SK-N-SH (cell line): ENCODE results near the gene EIF2B4. TPM values are rescaled to one million over a fixed set of nuclear protein-coding genes. Genes with fewer than 3 reads are reported as not detected.

ENCODE experiments used
- CTCF ChIA-PET: fragments of 300-600, 350-600 bp; formaldehyde crosslinking; extraction: SDS; loops from one replicate; lab custom pipeline; 2021; lab: Yijun Ruan, JAX
- POLR2A ChIA-PET: fragments of 350-600 bp; sonication (Branson Sonifier 250); formaldehyde crosslinking; extraction: SDS; loops from one replicate; lab custom pipeline; 2020; ENCODE audit warnings: antibody characterized with exemption, inconsistent platforms; lab: Yijun Ruan, JAX
- DNase-seq: peaks from one replicate; pipeline ENCODE4 v3.0.0; 2012
- H2AFZ ChIP-seq: fragments of 200-600 bp; sonication (generic); 2 replicates; pipeline ENCODE4 v1.8.1; 2016; ENCODE audit warnings: antibody characterized with exemption, mild to moderate bottlenecking, low read depth
- H3F3A ChIP-seq: fragments of 200-600 bp; sonication (generic); replicated peaks from 2 replicates; pipeline ENCODE3; 2016; ENCODE audit warnings: antibody characterized with exemption, mild to moderate bottlenecking; ENCODE audit not compliant: insufficient read depth
- H3K27ac ChIP-seq, 2 experiments: fragments of 200-500 bp in 1 of 2; fragments of 200-600 bp in 1 of 2; sonication (Bioruptor generic) in 1 of 2; sonication (generic), shearing (Covaris generic) in 1 of 2; 2 replicates each; pipeline versions ENCODE4 v1.5.1 to v1.6.1; 2014 to 2016; ENCODE audit warnings: low read depth in 2 of 2, inconsistent platforms in 1 of 2, low read length in 1 of 2, mild to moderate bottlenecking in 1 of 2, mixed read lengths in 1 of 2
- H3K27me3 ChIP-seq: fragments of 200-600 bp; sonication (generic), shearing (Covaris generic); 2 replicates; pipeline ENCODE4 v1.6.1; 2016; ENCODE audit warnings: mixed run types; ENCODE audit not compliant: insufficient read depth
- H3K36me3 ChIP-seq, 2 experiments: fragments of 200-500 bp in 1 of 2; fragments of 200-600 bp in 1 of 2; sonication (Bioruptor generic) in 1 of 2; sonication (generic) in 1 of 2; replicated peaks in 1 of 2; 2 replicates each; pipeline versions ENCODE3 to v1.5.1; 2014 to 2016; ENCODE audit warnings: low read length in 1 of 2, mild to moderate bottlenecking in 1 of 2; ENCODE audit not compliant: insufficient read depth in 2 of 2, control insufficient read depth in 1 of 2
- H3K4me1 ChIP-seq, 2 experiments: fragments of 200-500 bp in 1 of 2; fragments of 200-600 bp in 1 of 2; sonication (Bioruptor generic) in 1 of 2; sonication (generic), shearing (Covaris generic) in 1 of 2; 2 replicates each; pipeline versions ENCODE4 v1.5.1 to v1.6.1; 2014 to 2016; ENCODE audit warnings: low read depth in 1 of 2, low read length in 1 of 2, mixed run types in 1 of 2; ENCODE audit not compliant: insufficient read depth in 2 of 2, control insufficient read depth in 1 of 2
- H3K4me2 ChIP-seq: fragments of 200-600 bp; sonication (generic), shearing (Covaris generic); 2 replicates; pipeline ENCODE4 v1.6.1; 2017; ENCODE audit warnings: mixed run types
- H3K4me3 ChIP-seq, 2 experiments: fragments of 200-500 bp in 1 of 2; fragments of 200-600 bp in 1 of 2; sonication (Bioruptor generic) in 1 of 2; sonication (generic), shearing (Covaris generic) in 1 of 2; 2 replicates each; pipeline versions ENCODE4 v1.5.1 to v1.8.1; 2014 to 2016; ENCODE audit warnings: low read depth in 2 of 2, inconsistent platforms in 1 of 2, low read length in 1 of 2, mild to moderate bottlenecking in 1 of 2, mixed read lengths in 1 of 2, moderate library complexity in 1 of 2
- H3K79me2 ChIP-seq: fragments of 200-600 bp; sonication (generic); 2 replicates; pipeline ENCODE4 v1.8.1; 2017; ENCODE audit warnings: mild to moderate bottlenecking; ENCODE audit not compliant: insufficient read depth
- H3K9ac ChIP-seq: fragments of 200-600 bp; sonication (generic); 2 replicates; pipeline ENCODE4 v1.6.1; 2017; ENCODE audit warnings: mixed run types
- H3K9me2 ChIP-seq: fragments of 200-600 bp; sonication (generic); 2 replicates; pipeline ENCODE4 v1.6.1; 2017; ENCODE audit warnings: mixed run types
- H3K9me3 ChIP-seq: fragments of 200-600 bp; sonication (generic); 2 replicates; pipeline ENCODE4 v1.6.1; 2017; ENCODE audit warnings: mixed run types, mild to moderate bottlenecking, moderate library complexity
- H4K20me1 ChIP-seq: fragments of 200-600 bp; sonication (generic); 2 replicates; pipeline ENCODE4 v1.6.1; 2017; ENCODE audit warnings: mild to moderate bottlenecking, mixed run types; ENCODE audit not compliant: insufficient read depth
- IRF3 ChIP-seq: fragments of 150-350 bp; IDR thresholded peaks from 2 replicates; pipeline ENCODE4 v1.6.1; 2016; ENCODE audit warnings: mild to moderate bottlenecking, low read depth, low read length
- PBX3 ChIP-seq: IDR thresholded peaks from 2 replicates; pipeline ENCODE4; 2012
- POLR2AphosphoS5 ChIP-seq: IDR thresholded peaks from 2 replicates; pipeline ENCODE4 v1.6.1; 2012; ENCODE audit warnings: low read depth, low read length
- RCOR1 ChIP-seq: fragments of 150-350 bp; IDR thresholded peaks from 2 replicates; pipeline ENCODE4 v1.6.1; 2017; ENCODE audit warnings: antibody characterized with exemption, low read length
- RXRA ChIP-seq: IDR thresholded peaks from 2 replicates; pipeline ENCODE4 v1.4.0; 2012; ENCODE audit warnings: low read depth, mild to moderate bottlenecking, borderline replicate concordance
- TEAD4 ChIP-seq: IDR thresholded peaks from 2 replicates; pipeline ENCODE4 v1.4.0; 2012; ENCODE audit warnings: mild to moderate bottlenecking, borderline replicate concordance; ENCODE audit not compliant: insufficient read depth
- USF2 ChIP-seq: fragments of 150-350 bp; IDR thresholded peaks from 2 replicates; pipeline ENCODE4 v1.6.1; 2017; ENCODE audit warnings: antibody characterized with exemption, low read length, low read depth, borderline replicate concordance
- ZBTB33 ChIP-seq: IDR thresholded peaks from 2 replicates; pipeline ENCODE4 v1.4.0; 2012; ENCODE audit warnings: low read depth, borderline replicate concordance
- WGBS: methylation state at CpG from one replicate; pipeline ENCODE4 v1.1.6; 2017; ENCODE audit warnings: low lambda C conversion rate; 5-methylcytosine and 5-hydroxymethylcytosine counted together
- polyA plus RNA-seq, 3 experiments: library from polyadenylated mRNA; depleted of rRNA; stranded (reverse); fragments of >200 nt; gene quantifications; 2 replicates each; pipeline ENCODE4 v1.2.3, GENCODE V29; 2012

The EIF2B4 gene
- polyA plus RNA-seq, 1 of the 3 experiments (the other 2 are of a cell fraction), result 51.7 TPM

DNA sequence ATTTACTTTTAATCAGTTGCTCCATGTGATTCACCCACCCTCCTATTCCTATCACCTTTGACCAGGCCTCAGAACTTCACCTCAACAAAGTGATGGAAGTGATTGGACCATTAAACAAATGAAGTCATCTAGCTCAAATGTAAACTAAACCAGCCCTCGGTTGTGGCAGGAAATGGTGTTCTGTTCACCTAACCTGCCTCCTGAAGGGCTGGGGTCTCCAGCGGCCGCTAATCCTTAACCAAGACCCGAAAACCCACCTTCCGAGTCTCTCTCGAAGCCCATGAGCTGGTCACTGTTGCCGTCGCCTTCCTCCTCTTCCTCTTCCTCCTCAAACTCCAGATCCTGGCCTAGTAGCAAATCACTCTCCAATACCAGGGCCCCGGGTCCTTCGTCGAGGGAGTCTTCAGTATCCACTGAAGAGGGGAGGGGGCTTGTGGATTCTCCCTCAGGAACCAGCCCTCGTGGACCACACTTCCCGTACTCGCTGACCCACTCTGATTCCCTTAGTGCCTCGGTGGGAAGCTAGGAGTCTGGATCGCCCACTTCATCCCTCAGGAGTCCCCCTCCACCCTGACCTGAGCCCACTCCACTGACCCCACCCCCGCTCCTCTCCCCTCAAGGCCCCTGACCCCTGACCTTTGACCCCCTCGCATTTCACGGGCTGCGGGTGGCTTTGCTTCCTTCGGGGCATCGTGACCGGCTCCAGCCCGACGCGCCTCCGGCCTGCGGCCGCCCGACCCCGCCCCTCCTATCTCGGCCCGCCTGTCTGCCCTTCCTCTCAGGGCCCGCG is 9.9 kb upstream of the EIF2B4 start:
- H3K36me3 ChIP-seq, result peaks cover 44 to 79% of the 10 kb centered on the region in 2 experiments

More for the DNA sequence above, 9.9 kb upstream of the EIF2B4 start:
- H3K4me1 ChIP-seq, result peaks cover 15 to 58% of the 10 kb centered on the region in 2 experiments; a peak in 3 of 4 replicates
- DNase-seq, result peak; percentile 47
- 1% methylated on average over 30 of the region's 35 CpGs for WGBS
- no peaks in the 10 kb centered on the region for H3K27me3 ChIP-seq
- peak overlapping the region; percentile 68 to 95 for H3K27ac ChIP-seq
- H2AFZ ChIP-seq, result 0 out of 2 replicates have a peak overlapping the region, but pooled peaks have one; percentile 33
- H3K9me3 ChIP-seq, result no peaks in the 10 kb centered on the region
- ChIA-PET CTCF (interaction anchor here (0.9 to 5.7 kb wide), 8 partner anchors 10 to 304 kb away, joined by 3 to 36 read pairs (median 4); partner anchors contain the start of genes EIF2B4, GTF3C2, PPM1G and SNX17), POLR2A (interaction anchor here (1.0 to 4.4 kb wide), 7 partner anchors 9 to 249 kb away, joined by 3 to 34 read pairs (median 17); partner anchors contain the start of genes CCDC121, EIF2B4, GPN1 and GTF3C2)
- H3K9ac ChIP-seq, result peak overlapping the region; percentile 77
- H3F3A ChIP-seq, result peaks cover 44% of the 10 kb centered on the region
- peaks cover 31% of the 10 kb centered on the region for H3K79me2 ChIP-seq
- TF ChIP-seq RCOR1, result peak; percentile 0; the same call in 1 of the 2 replicates
- TF ChIP-seq IRF3, result no peak
- peak; percentile 3 for TF ChIP-seq PBX3
- peak; percentile 57 for TF ChIP-seq POLR2AphosphoS5
- 0 out of 2 replicates have a peak, but pooled peaks have one; percentile 3 for TF ChIP-seq USF2
- no peak for TF ChIP-seq TEAD4
- no peak for TF ChIP-seq RXRA
- TF ChIP-seq ZBTB33, result no peak
- no peaks in the 10 kb centered on the region for H3K9me2 ChIP-seq
- H3K4me3 ChIP-seq, result peak overlapping the region; percentile 80 to 86
- peaks cover 4% of the 10 kb centered on the region; the same call in 1 of the 2 replicates for H4K20me1 ChIP-seq
- H3K4me2 ChIP-seq, result peak overlapping the region; percentile 89
